GM18951 (cell line): Measurements from ENCODE around the gene ZNF84.
A peak's percentile ranks its signal among the peaks of the same experiment; 100 is the strongest.

ENCODE experiments used
- POLR2A ChIP-seq: IDR thresholded peaks from 4 replicates; pipeline ENCODE4 v1.6.1; 2011; ENCODE audit warnings: mild to moderate bottlenecking; ENCODE audit not compliant: insufficient read length, insufficient read depth; ENCODE audit errors: extremely low read depth
- in situ Hi-C: fragments of 300-500 bp; cut with MboI; formaldehyde crosslinking; loops from one replicate; pipeline ENCODE4 v1.12.0; 2022; ENCODE audit warnings: low sequenced_read_pairs, mixed read lengths, inconsistent platforms; ENCODE audit not compliant: unreplicated experiment

Gene ZNF84

DNA sequence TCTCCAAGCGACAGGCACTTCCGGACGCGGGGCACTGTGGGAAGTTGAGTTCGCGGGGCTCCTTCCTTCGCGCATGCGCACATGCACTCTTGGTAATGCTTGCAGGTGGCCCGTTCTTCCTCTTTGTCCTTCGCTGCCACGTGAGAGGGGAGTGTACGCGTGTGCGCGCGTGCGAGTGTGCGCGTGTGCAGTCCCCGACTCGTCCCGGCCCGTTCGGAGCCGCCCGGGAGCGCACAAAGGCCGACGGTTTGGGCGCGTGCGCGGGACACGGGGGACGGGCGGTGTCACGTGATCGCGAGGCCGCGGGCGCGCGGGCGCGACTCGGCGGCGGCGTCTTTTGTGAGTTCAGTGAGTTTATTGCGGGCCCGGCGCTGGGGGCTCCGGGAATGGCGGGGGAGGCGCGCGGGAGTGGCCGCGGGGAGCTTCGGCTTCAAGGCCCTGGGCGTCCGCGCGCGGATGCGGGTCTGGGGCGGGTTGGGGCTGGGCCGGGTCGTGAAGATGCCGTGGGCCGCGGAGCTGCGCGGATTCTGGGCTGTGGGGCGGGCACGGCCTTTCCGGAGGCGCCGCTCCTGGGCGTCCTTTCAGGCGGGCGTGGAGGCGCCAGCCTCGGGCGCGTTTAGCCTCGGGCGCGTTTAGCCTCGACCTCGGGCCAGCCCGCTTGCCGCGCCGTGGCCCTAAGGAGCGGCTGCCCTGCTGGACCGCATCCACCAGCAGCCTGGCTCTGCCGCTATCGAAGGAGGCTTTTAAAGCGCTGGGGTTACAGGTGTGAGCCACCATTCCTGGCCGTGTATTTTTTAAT lies at the start of gene ZNF84:
TSS of gene ZNF84 (plus strand) at position 303 of the 799 bp plus-strand sequence. CDS start 3,959 bp downstream, outside the sequence.
- peak; percentile 86 for TF ChIP-seq POLR2A
- in situ Hi-C loops = no loop called here

DNA sequence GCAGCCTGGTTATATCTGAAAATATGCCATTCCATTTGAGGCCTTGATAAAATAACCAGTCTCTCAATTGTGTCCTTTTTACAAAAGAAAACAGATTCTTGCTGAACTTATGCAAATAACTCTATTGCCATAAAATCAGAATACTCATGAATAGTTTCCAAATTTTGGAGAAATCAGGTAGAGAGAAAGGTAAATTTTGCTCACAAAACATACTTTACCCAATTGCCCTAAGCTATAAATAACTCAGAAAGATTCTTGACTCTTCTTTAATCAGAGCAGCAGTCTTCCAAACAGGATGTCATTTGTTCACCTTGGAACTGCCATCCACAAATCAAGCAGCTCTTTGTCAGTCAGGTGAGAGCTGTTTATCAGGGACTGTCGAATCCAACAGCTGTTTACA lies 38.6 kb upstream of the ZNF84 start:
- TF ChIP-seq POLR2A = no peak
- in situ Hi-C loops = no loop called here

DNA sequence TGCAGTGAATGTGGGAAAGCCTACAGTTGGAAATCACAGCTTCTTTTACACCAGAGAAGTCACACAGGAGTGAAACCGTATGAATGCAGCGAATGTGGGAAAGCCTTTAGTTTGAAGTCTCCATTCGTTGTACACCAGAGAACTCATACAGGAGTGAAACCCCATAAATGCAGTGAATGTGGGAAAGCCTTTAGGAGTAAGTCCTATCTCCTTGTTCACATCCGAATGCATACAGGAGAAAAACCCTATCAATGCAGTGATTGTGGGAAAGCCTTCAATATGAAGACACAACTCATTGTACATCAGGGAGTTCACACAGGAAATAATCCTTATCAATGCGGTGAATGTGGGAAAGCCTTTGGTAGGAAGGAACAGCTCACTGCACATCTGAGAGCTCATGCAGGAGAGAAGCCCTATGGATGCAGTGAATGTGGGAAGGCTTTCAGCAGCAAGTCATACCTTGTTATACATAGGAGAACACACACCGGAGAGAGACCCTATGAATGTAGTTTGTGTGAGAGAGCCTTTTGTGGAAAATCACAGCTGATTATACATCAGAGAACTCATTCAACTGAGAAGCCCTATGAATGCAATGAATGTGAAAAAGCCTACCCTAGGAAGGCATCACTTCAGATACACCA lies 26.5 kb upstream of the ZNF84 start:
- in situ Hi-C loops = no loop called here
- TF ChIP-seq POLR2A = no peak

DNA sequence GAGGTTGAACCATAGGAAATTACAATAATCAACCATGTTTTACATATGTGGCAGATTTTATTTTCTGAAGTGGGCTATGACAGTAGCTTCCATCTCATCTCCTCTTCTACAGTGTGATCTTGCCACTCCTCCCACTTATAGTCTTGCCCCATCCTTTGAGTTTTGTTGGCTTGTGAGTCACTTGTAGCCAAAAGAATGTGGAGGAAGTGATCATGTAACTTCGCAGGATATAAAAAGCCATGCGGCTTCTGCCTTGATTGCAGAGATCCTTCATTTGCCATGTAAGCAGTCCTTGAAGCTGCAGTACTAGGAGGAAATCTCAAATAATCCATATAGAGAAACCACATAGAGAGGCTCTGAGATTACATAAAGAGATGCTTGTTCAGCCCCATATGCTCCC lies 13.7 kb upstream of the ZNF84 start:
- in situ Hi-C loops = no loop called here
- TF ChIP-seq POLR2A = no peak

DNA sequence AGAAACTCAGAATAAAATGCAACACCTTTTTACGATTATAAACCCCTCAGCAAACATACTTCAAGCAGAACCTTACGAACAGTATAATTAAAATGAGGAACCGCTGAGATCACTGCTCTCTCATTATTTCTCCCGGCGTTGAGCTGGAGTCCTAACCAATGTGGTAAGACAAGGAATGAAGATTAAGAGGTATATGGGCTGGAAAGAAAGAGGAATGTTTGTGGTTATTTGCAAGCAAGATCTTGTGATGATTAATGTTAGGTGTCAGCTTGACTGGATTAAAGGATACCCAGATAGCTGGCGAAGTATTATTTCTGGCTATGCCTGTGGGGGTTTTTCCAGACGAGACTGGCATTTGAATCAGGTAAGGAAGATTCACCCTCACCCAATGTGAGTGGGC lies 10.3 kb upstream of the ZNF84 start:
- no peak for TF ChIP-seq POLR2A
- in situ Hi-C loops = no loop called here

DNA sequence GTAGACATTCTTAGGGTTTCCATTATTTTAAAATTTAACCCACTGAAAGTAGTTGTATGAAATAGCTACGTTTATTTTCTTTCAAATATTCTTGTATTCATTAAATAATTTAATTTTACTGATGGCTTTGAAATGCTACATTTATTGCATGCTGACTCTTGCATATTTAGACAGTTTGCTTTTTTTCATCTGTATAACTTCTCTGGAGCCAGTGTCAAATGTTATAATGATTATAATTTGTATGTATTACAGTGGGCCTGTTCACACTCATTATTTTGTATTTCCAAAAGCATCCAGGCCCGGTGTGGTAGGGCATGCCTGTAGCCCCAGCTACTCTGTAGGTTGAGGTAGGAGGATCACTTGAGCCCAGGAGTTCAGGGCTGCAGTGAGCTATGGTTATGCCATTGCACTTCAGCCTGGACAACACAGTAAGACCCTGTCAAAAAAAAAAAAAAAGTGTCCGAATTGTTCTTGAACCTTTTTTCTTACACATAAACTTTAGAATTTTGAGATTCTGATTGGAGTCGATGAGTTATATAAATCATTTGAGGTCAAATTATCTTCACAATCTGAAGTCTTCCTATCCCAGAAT lies 905 bp downstream of the ZNF84 start:
- TF ChIP-seq POLR2A = no peak
- in situ Hi-C loops = no loop called here

DNA sequence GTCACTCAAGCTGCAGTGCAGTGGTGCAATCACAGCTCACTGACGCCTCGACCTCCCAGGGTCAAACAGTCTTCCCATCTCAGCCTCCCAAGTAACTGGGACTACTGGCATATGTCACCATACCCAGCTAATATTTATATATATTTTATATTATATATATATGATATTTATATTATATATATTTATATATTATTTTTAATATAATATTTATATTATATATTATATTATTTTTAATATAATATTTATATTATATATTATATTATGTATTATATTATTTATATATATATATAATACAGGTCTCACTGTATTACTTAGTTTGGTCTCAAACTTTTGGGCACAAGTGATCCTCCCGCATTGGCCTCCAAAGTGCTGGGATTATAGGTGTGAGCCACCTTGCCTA lies 9.4 kb downstream of the ZNF84 start:
- no peak for TF ChIP-seq POLR2A
- in situ Hi-C loops = no loop called here

DNA sequence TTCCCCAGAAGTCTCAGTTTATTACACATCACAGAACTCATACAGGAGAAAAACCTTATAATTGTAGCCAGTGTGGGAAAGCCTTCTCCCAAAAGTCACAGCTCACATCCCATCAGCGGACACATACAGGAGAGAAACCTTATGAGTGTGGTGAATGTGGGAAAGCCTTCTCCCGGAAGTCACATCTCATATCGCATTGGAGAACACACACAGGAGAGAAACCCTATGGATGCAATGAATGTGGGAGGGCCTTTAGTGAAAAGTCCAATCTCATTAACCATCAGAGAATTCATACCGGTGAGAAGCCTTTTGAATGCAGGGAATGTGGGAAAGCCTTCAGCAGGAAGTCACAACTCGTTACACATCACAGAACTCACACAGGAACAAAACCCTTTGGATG lies 20.1 kb downstream of the ZNF84 start:
- no peak for TF ChIP-seq POLR2A
- in situ Hi-C loops = no loop called here

DNA sequence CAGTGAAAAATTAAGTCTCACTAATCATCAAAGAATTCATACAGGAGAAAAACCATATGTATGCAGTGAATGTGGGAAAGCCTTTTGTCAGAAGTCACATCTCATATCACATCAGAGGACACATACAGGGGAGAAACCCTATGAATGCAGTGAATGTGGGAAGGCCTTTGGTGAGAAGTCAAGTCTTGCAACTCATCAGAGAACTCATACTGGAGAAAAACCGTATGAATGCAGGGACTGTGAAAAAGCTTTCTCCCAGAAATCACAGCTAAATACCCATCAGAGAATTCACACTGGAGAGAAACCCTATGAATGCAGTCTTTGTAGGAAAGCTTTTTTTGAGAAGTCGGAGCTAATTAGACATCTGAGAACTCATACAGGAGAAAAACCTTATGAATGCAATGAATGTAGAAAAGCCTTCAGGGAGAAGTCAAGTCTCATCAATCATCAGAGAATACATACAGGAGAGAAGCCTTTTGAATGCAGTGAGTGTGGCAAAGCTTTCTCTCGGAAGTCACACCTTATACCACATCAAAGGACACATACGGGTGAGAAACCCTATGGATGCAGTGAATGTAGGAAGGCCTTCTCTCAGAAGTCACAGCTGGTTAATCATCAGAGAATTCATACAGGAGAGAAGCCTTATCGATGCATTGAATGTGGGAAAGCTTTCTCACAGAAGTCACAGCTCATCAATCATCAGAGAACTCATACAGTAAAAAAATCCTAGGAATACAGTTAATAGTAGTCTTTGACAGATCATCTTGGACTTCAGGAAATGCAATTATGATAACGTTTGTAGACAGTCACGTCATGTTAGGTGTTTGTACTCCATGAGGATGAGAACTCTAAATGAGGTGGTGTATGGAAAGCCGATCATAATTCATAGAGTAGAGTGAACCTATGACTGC lies 21.1 kb downstream of the ZNF84 start:
- TF ChIP-seq POLR2A = no peak

DNA sequence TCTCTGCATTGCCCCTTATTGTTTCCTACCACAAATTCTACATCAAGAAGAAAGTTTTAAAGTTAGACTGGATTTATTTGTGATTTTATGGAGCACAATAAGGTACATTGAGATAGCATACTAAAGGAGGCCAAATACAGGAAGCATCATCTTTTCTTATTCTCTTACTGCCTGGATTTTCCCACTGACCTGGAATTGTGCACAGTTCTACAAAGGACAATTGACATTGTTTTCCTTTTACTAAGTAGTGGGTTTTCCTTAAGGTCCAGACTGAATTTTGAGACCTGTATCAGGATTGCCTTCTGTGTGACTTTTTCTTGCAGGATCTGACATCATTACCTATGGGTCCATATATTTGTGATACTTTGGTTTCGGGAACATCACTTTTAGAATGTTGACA lies 24.6 kb downstream of the ZNF84 start:
- in situ Hi-C loops = no loop called here
- no peak for TF ChIP-seq POLR2A

More for the DNA sequence above, 21.1 kb downstream of the ZNF84 start:
- in situ Hi-C loops = no loop called here

DNA sequence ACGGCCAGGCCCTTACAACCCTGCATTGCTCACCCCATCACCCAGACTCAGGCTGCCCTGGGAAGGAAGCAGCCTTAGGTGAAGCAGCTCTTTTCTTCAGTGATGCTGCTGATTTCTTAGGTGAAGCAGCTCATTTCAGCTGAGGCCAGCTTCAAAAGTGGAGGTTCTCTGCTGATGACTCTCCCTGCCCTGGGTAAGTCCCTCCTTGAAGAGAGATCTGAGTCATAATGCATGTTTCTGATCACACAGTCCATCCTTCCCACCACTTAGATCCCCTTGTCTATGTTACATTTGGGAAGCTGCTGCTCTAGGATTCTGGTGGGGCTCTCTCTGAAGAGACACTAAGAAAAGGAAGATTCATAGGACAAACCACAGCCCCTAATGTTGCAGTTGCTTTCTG lies 26.2 kb downstream of the ZNF84 start:
- TF ChIP-seq POLR2A = no peak

DNA sequence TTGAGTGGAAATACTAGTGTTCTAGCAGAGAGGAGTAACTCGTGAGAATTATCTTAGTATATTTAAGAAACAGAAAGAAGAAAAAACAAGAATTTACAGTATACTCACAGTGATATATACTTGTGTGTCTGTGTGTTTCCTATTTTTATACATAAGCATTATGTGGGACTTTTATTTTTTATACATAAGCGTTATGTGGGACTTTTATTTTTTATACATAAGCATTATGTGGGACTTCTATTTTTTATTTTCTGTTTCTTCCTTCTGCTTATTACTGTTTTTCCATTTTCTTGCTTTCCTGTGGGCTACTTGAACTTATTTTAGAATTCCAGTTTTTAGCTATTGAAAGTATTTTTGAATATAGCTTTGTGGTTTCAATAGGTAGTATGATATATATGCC lies 36.5 kb downstream of the ZNF84 start:
- in situ Hi-C loops = no loop called here
- TF ChIP-seq POLR2A = no peak

More for the DNA sequence above, 26.2 kb downstream of the ZNF84 start:
- in situ Hi-C loops = no loop called here

DNA sequence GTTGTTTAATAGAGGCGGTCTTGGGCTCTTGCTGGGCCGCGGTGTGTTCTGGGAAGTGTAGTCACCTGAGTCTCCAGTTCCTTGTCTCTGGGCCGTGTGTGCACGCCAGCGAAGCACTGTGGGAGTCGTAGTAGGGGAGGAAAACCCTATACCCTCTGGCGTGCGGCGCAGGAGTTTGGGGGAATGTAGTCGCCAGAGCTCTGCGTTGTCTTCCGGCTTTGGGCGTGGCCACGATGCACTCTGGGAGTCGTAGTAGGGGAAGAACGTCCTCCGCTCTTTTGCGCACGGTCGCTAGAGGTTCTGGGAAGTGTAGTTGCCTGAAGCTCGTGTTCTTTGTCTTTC lies 42.7 kb downstream of the ZNF84 start:
- in situ Hi-C loops = no loop called here
- peak; percentile 30 for TF ChIP-seq POLR2A
